SK-N-SH treated with all-trans-retinoic acid at 6 μM for 48 hours (cell line): ENCODE results near the gene CD300A.

Experiments
- ATAC-seq: fragments of 200-7000 bp; cut with Tn5 transposase; 3 replicates; pipeline ENCODE4 v1.9.1; 2020; ENCODE audit warnings: mild to moderate bottlenecking, moderate library complexity
- BACH2 ChIP-seq: fragments of 250-450 bp; sonication (Bioruptor Pico); IDR thresholded peaks from 2 replicates; pipeline ENCODE4 v1.9.0; 2021; ENCODE audit warnings: mild to moderate bottlenecking, borderline replicate concordance
- CSDC2 ChIP-seq: fragments of 250-450 bp; sonication (Bioruptor Pico); IDR thresholded peaks from 2 replicates; pipeline ENCODE4 v1.5.0; 2020; ENCODE audit warnings: mild to moderate bottlenecking, moderate library complexity
- ESRRG ChIP-seq: fragments of 250-450 bp; sonication (Bioruptor Pico); IDR thresholded peaks from 2 replicates; pipeline ENCODE4 v1.6.1; 2021; ENCODE audit warnings: mild to moderate bottlenecking
- GLIS3 ChIP-seq: fragments of 250-450 bp; sonication (Bioruptor Pico); IDR thresholded peaks from 2 replicates; pipeline ENCODE4 v1.5.0; 2020; ENCODE audit warnings: mild to moderate bottlenecking, moderate library complexity
- ISL1 ChIP-seq: fragments of 250-450 bp; sonication (Bioruptor Pico); IDR thresholded peaks from 2 replicates; pipeline ENCODE4 v2.1.2; 2022; ENCODE audit warnings: mild to moderate bottlenecking, moderate library complexity
- OSR1 ChIP-seq: fragments of 250-450 bp; sonication (Bioruptor Pico); IDR thresholded peaks from 2 replicates; pipeline ENCODE4 v1.8.0; 2022; ENCODE audit warnings: moderate library complexity, mild to moderate bottlenecking, inconsistent platforms
- PPARA ChIP-seq: fragments of 250-450 bp; sonication (Bioruptor Pico); IDR thresholded peaks from 2 replicates; pipeline ENCODE4 v1.5.0; 2020; ENCODE audit warnings: mild to moderate bottlenecking, borderline replicate concordance
- RARB ChIP-seq: fragments of 250-450 bp; sonication (Bioruptor Pico); IDR thresholded peaks from 2 replicates; pipeline ENCODE4 v1.8.0; 2021; ENCODE audit warnings: mild to moderate bottlenecking, moderate library complexity
- SNAI2 ChIP-seq: fragments of 250-450 bp; sonication (Bioruptor Pico); IDR thresholded peaks from 2 replicates; pipeline ENCODE4 v1.5.0; 2020; ENCODE audit warnings: mild to moderate bottlenecking, moderate library complexity
- TCF4 ChIP-seq: fragments of 250-450 bp; sonication (Bioruptor Pico); IDR thresholded peaks from 2 replicates; pipeline ENCODE4 v1.8.0; 2021; ENCODE audit warnings: mild to moderate bottlenecking, moderate library complexity, borderline replicate concordance
- TOX ChIP-seq: fragments of 250-450 bp; sonication (Bioruptor Pico); IDR thresholded peaks from 2 replicates; pipeline ENCODE4 v1.8.0; 2021; ENCODE audit warnings: mild to moderate bottlenecking, moderate library complexity, borderline replicate concordance
- ZC3H10 ChIP-seq: fragments of 250-450 bp; sonication (Bioruptor Pico); IDR thresholded peaks from 2 replicates; pipeline ENCODE4 v1.5.1; 2021; ENCODE audit warnings: mild to moderate bottlenecking, moderate library complexity
- ZFP30 ChIP-seq: fragments of 450-650 bp; formaldehyde crosslinking; IDR thresholded peaks from 2 replicates; pipeline ENCODE4 v1.5.0; 2022; ENCODE audit warnings: mild to moderate bottlenecking, moderate library complexity
- ZNF565 ChIP-seq: fragments of 450-650 bp; formaldehyde crosslinking; conservative IDR thresholded peaks from 2 replicates; pipeline ENCODE4 v1.5.0; 2020; ENCODE audit warnings: low read depth, mild to moderate bottlenecking, moderate library complexity
- ZNF70 ChIP-seq: fragments of 450-650 bp; formaldehyde crosslinking; IDR thresholded peaks from 2 replicates; pipeline ENCODE4 v1.5.0; 2020; ENCODE audit warnings: mild to moderate bottlenecking, moderate library complexity
- ZNF8 ChIP-seq: fragments of 450-650 bp; formaldehyde crosslinking; IDR thresholded peaks from 2 replicates; pipeline ENCODE4 v1.5.0; 2020; ENCODE audit warnings: mild to moderate bottlenecking, moderate library complexity
- TF ChIP-seq, protein P1 (sequence below): fragments of 250-450 bp; sonication (Bioruptor Pico); IDR thresholded peaks from 2 replicates; pipeline ENCODE4 v1.5.1; 2020; ENCODE audit warnings: low read depth, mild to moderate bottlenecking, moderate library complexity
- TF ChIP-seq, protein P2 (sequence below): fragments of 250-450 bp; sonication (Bioruptor Pico); IDR thresholded peaks from 2 replicates; pipeline ENCODE4 v1.8.0; 2020; ENCODE audit warnings: mild to moderate bottlenecking, moderate library complexity, borderline replicate concordance
- TF ChIP-seq, protein P3 (sequence below): fragments of 250-450 bp; sonication (Bioruptor Pico); IDR thresholded peaks from 2 replicates; pipeline ENCODE4 v1.5.0; 2020; ENCODE audit warnings: mild to moderate bottlenecking, moderate library complexity
- TF ChIP-seq, protein P4 (sequence below): fragments of 250-450 bp; sonication (Bioruptor Pico); IDR thresholded peaks from 2 replicates; pipeline ENCODE4 v1.8.0; 2021; ENCODE audit warnings: low read depth, mild to moderate bottlenecking, moderate library complexity, borderline replicate concordance

CD300A gene

DNA sequence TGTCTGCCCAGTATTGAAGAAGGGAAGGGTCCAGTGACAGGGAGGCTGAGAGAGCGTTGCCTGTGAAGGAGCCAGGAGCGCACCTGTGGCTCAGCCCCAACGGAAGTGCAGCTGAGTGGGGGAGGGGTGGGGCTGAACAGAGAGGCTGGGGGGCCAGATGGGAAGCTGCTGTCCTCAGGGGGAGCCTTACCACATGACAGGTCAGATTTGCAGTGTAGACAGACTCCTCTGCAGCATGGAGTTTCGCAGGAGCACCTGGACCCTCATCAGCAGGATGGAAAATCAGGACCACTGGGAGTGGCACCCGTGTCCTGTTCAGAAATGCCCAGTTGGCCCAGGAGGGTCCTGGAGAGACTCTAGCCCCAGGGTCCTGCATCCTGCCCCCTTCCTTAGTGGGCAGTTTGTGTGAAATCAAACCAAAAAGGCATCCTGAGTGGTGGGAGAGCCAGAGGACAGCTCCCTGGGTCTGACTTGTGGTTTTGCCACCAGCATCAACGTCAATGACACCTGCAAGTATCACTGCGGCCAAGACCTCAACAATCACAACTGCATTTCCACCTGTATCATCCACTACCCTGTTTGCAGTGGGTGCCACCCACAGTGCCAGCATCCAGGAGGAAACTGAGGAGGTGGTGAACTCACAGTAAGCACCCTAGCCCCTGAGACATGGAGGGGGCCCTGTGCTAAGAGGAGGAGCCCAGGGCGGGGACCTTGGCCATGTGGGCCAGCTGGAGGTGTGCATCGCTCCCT, 7.8 kb downstream of the CD300A start:
- ATAC-seq: no peak

DNA sequence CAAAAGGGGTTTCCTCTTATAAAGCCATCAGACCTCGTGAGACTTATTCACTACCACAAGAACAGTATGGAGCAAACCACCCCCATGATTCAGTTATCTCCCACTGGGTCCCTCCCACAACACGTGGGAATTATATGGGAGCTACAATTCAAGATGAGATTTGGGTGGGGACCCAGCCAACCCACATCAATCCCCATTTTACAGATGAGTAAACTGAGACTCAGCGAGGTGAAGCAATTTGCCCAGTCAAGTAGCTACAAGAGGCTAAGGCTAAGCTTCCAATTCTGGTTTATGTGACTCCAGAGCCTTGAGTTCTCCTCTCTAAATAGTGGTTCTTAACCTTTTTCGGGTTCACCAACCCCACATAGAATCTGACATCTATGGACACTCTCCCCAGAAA, 8.8 kb downstream of the CD300A start:
- TF ChIP-seq, protein P1, sequence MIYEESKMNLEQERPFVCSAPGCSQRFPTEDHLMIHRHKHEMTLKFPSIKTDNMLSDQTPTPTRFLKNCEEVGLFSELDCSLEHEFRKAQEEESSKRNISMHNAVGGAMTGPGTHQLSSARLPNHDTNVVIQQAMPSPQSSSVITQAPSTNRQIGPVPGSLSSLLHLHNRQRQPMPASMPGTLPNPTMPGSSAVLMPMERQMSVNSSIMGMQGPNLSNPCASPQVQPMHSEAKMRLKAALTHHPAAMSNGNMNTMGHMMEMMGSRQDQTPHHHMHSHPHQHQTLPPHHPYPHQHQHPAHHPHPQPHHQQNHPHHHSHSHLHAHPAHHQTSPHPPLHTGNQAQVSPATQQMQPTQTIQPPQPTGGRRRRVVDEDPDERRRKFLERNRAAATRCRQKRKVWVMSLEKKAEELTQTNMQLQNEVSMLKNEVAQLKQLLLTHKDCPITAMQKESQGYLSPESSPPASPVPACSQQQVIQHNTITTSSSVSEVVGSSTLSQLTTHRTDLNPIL (CRISPR knock-in tag): no peak
- TF ChIP-seq ZNF70 (CRISPR knock-in tag) (no peak), RARB (CRISPR knock-in tag) (no peak), TCF4 (no peak), TOX (CRISPR knock-in tag) (no peak), ZNF8 (no peak), ESRRG (CRISPR knock-in tag) (no peak), SNAI2 (CRISPR knock-in tag) (no peak), CSDC2 (no peak), ZNF565 (CRISPR knock-in tag) (no peak), ZC3H10 (CRISPR knock-in tag) (no peak), OSR1 (CRISPR knock-in tag) (no peak), ISL1 (CRISPR knock-in tag) (no peak), PPARA (CRISPR knock-in tag) (no peak), ZFP30 (CRISPR knock-in tag) (no peak)
- TF ChIP-seq, protein P2, sequence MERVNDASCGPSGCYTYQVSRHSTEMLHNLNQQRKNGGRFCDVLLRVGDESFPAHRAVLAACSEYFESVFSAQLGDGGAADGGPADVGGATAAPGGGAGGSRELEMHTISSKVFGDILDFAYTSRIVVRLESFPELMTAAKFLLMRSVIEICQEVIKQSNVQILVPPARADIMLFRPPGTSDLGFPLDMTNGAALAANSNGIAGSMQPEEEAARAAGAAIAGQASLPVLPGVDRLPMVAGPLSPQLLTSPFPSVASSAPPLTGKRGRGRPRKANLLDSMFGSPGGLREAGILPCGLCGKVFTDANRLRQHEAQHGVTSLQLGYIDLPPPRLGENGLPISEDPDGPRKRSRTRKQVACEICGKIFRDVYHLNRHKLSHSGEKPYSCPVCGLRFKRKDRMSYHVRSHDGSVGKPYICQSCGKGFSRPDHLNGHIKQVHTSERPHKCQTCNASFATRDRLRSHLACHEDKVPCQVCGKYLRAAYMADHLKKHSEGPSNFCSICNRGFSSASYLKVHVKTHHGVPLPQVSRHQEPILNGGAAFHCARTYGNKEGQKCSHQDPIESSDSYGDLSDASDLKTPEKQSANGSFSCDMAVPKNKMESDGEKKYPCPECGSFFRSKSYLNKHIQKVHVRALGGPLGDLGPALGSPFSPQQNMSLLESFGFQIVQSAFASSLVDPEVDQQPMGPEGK: no peak
- TF ChIP-seq, protein P3, sequence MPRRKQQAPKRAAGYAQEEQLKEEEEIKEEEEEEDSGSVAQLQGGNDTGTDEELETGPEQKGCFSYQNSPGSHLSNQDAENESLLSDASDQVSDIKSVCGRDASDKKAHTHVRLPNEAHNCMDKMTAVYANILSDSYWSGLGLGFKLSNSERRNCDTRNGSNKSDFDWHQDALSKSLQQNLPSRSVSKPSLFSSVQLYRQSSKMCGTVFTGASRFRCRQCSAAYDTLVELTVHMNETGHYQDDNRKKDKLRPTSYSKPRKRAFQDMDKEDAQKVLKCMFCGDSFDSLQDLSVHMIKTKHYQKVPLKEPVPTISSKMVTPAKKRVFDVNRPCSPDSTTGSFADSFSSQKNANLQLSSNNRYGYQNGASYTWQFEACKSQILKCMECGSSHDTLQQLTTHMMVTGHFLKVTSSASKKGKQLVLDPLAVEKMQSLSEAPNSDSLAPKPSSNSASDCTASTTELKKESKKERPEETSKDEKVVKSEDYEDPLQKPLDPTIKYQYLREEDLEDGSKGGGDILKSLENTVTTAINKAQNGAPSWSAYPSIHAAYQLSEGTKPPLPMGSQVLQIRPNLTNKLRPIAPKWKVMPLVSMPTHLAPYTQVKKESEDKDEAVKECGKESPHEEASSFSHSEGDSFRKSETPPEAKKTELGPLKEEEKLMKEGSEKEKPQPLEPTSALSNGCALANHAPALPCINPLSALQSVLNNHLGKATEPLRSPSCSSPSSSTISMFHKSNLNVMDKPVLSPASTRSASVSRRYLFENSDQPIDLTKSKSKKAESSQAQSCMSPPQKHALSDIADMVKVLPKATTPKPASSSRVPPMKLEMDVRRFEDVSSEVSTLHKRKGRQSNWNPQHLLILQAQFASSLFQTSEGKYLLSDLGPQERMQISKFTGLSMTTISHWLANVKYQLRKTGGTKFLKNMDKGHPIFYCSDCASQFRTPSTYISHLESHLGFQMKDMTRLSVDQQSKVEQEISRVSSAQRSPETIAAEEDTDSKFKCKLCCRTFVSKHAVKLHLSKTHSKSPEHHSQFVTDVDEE (CRISPR knock-in tag): no peak
- ATAC-seq: no peak

More for the DNA sequence above, 7.8 kb downstream of the CD300A start:
- TF ChIP-seq BACH2 (CRISPR knock-in tag): no peak

DNA sequence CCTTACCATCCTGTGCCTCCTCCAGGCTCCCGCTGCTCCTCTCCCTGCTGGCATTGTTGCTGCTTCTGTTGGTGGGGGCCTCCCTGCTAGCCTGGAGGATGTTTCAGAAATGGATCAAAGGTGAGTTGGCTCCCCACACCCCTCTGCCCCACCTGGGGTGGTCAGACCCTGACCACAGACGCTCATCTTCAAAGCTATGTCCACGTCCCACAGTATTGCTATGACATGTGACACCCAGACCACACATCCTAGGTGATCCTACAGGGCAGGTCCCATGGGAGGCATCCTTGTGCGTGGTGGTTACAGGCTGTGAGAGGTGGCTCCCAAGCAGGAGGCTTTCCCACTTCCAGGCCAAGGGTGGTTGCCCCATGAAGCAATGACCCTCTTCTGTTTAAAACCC, 11.0 kb downstream of the CD300A start:
- ATAC-seq: no peak
- TF ChIP-seq, protein P3 (CRISPR knock-in tag): no peak
- TF ChIP-seq TCF4: no peak
- no peak for TF ChIP-seq ZNF8
- TF ChIP-seq CSDC2: no peak
- TF ChIP-seq, protein P1 (CRISPR knock-in tag): no peak
- no peak for TF ChIP-seq GLIS3 (CRISPR knock-in tag)
- TF ChIP-seq ESRRG (CRISPR knock-in tag): no peak
- TF ChIP-seq RARB (CRISPR knock-in tag): no peak
- TF ChIP-seq BACH2 (CRISPR knock-in tag): no peak
- no peak for TF ChIP-seq PPARA (CRISPR knock-in tag)
- TF ChIP-seq, protein P4, sequence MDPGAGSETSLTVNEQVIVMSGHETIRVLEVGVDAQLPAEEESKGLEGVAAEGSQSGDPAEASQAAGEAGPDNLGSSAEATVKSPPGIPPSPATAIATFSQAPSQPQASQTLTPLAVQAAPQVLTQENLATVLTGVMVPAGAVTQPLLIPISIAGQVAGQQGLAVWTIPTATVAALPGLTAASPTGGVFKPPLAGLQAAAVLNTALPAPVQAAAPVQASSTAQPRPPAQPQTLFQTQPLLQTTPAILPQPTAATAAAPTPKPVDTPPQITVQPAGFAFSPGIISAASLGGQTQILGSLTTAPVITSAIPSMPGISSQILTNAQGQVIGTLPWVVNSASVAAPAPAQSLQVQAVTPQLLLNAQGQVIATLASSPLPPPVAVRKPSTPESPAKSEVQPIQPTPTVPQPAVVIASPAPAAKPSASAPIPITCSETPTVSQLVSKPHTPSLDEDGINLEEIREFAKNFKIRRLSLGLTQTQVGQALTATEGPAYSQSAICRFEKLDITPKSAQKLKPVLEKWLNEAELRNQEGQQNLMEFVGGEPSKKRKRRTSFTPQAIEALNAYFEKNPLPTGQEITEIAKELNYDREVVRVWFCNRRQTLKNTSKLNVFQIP (CRISPR knock-in tag): no peak
- TF ChIP-seq TOX (CRISPR knock-in tag): no peak
